SK-N-SH (cell line): ENCODE results near the gene GDPD3. TPM values are rescaled to one million over a fixed set of nuclear protein-coding genes. Genes with fewer than 3 reads are reported as not detected.

ENCODE experiments used
- CTCF ChIA-PET: fragments of 300-600, 350-600 bp; formaldehyde crosslinking; extraction: SDS; loops from one replicate; lab custom pipeline; 2021; lab: Yijun Ruan, JAX
- POLR2A ChIA-PET: fragments of 350-600 bp; sonication (Branson Sonifier 250); formaldehyde crosslinking; extraction: SDS; loops from one replicate; lab custom pipeline; 2020; ENCODE audit warnings: antibody characterized with exemption, inconsistent platforms; lab: Yijun Ruan, JAX
- DNase-seq: peaks from one replicate; pipeline ENCODE4 v3.0.0; 2012
- H2AFZ ChIP-seq: fragments of 200-600 bp; sonication (generic); 2 replicates; pipeline ENCODE4 v1.8.1; 2016; ENCODE audit warnings: antibody characterized with exemption, mild to moderate bottlenecking, low read depth
- H3F3A ChIP-seq: fragments of 200-600 bp; sonication (generic); replicated peaks from 2 replicates; pipeline ENCODE3; 2016; ENCODE audit warnings: antibody characterized with exemption, mild to moderate bottlenecking; ENCODE audit not compliant: insufficient read depth
- H3K27ac ChIP-seq, 2 experiments: fragments of 200-500 bp in 1 of 2; fragments of 200-600 bp in 1 of 2; sonication (Bioruptor generic) in 1 of 2; sonication (generic), shearing (Covaris generic) in 1 of 2; 2 replicates each; pipeline versions ENCODE4 v1.5.1 to v1.6.1; 2014 to 2016; ENCODE audit warnings: low read depth in 2 of 2, inconsistent platforms in 1 of 2, low read length in 1 of 2, mild to moderate bottlenecking in 1 of 2, mixed read lengths in 1 of 2
- H3K27me3 ChIP-seq: fragments of 200-600 bp; sonication (generic), shearing (Covaris generic); 2 replicates; pipeline ENCODE4 v1.6.1; 2016; ENCODE audit warnings: mixed run types; ENCODE audit not compliant: insufficient read depth
- H3K36me3 ChIP-seq, 2 experiments: fragments of 200-500 bp in 1 of 2; fragments of 200-600 bp in 1 of 2; sonication (Bioruptor generic) in 1 of 2; sonication (generic) in 1 of 2; replicated peaks in 1 of 2; 2 replicates each; pipeline versions ENCODE3 to v1.5.1; 2014 to 2016; ENCODE audit warnings: low read length in 1 of 2, mild to moderate bottlenecking in 1 of 2; ENCODE audit not compliant: insufficient read depth in 2 of 2, control insufficient read depth in 1 of 2
- H3K4me1 ChIP-seq, 2 experiments: fragments of 200-500 bp in 1 of 2; fragments of 200-600 bp in 1 of 2; sonication (Bioruptor generic) in 1 of 2; sonication (generic), shearing (Covaris generic) in 1 of 2; 2 replicates each; pipeline versions ENCODE4 v1.5.1 to v1.6.1; 2014 to 2016; ENCODE audit warnings: low read depth in 1 of 2, low read length in 1 of 2, mixed run types in 1 of 2; ENCODE audit not compliant: insufficient read depth in 2 of 2, control insufficient read depth in 1 of 2
- H3K4me2 ChIP-seq: fragments of 200-600 bp; sonication (generic), shearing (Covaris generic); 2 replicates; pipeline ENCODE4 v1.6.1; 2017; ENCODE audit warnings: mixed run types
- H3K4me3 ChIP-seq, 2 experiments: fragments of 200-500 bp in 1 of 2; fragments of 200-600 bp in 1 of 2; sonication (Bioruptor generic) in 1 of 2; sonication (generic), shearing (Covaris generic) in 1 of 2; 2 replicates each; pipeline versions ENCODE4 v1.5.1 to v1.8.1; 2014 to 2016; ENCODE audit warnings: low read depth in 2 of 2, inconsistent platforms in 1 of 2, low read length in 1 of 2, mild to moderate bottlenecking in 1 of 2, mixed read lengths in 1 of 2, moderate library complexity in 1 of 2
- H3K79me2 ChIP-seq: fragments of 200-600 bp; sonication (generic); 2 replicates; pipeline ENCODE4 v1.8.1; 2017; ENCODE audit warnings: mild to moderate bottlenecking; ENCODE audit not compliant: insufficient read depth
- H3K9ac ChIP-seq: fragments of 200-600 bp; sonication (generic); 2 replicates; pipeline ENCODE4 v1.6.1; 2017; ENCODE audit warnings: mixed run types
- H3K9me2 ChIP-seq: fragments of 200-600 bp; sonication (generic); 2 replicates; pipeline ENCODE4 v1.6.1; 2017; ENCODE audit warnings: mixed run types
- H3K9me3 ChIP-seq: fragments of 200-600 bp; sonication (generic); 2 replicates; pipeline ENCODE4 v1.6.1; 2017; ENCODE audit warnings: mixed run types, mild to moderate bottlenecking, moderate library complexity
- H4K20me1 ChIP-seq: fragments of 200-600 bp; sonication (generic); 2 replicates; pipeline ENCODE4 v1.6.1; 2017; ENCODE audit warnings: mild to moderate bottlenecking, mixed run types; ENCODE audit not compliant: insufficient read depth
- ELF1 ChIP-seq: IDR thresholded peaks from 2 replicates; pipeline ENCODE4 v1.4.0; 2012
- FOXM1 ChIP-seq: IDR thresholded peaks from 2 replicates; pipeline ENCODE4 v1.4.0; 2012; ENCODE audit warnings: low read depth, mild to moderate bottlenecking
- GABPA ChIP-seq: IDR thresholded peaks from 2 replicates; pipeline ENCODE4 v1.4.0; 2012; ENCODE audit warnings: low read depth, mild to moderate bottlenecking
- JUND ChIP-seq: IDR thresholded peaks from 2 replicates; pipeline ENCODE4 v1.4.0; 2012
- NFIC ChIP-seq: IDR thresholded peaks from 2 replicates; pipeline ENCODE4 v1.4.0; 2012; ENCODE audit warnings: borderline replicate concordance
- POLR2AphosphoS5 ChIP-seq: IDR thresholded peaks from 2 replicates; pipeline ENCODE4 v1.6.1; 2012; ENCODE audit warnings: low read depth, low read length
- RCOR1 ChIP-seq: fragments of 150-350 bp; IDR thresholded peaks from 2 replicates; pipeline ENCODE4 v1.6.1; 2017; ENCODE audit warnings: antibody characterized with exemption, low read length
- SIN3A ChIP-seq: IDR thresholded peaks from 2 replicates; pipeline ENCODE4 v1.6.1; 2012; ENCODE audit warnings: low read depth, mild to moderate bottlenecking, low read length, moderate library complexity, borderline replicate concordance
- TCF12 ChIP-seq: IDR thresholded peaks from 2 replicates; pipeline ENCODE4 v1.4.0; 2012
- TEAD4 ChIP-seq: IDR thresholded peaks from 2 replicates; pipeline ENCODE4 v1.4.0; 2012; ENCODE audit warnings: mild to moderate bottlenecking, borderline replicate concordance; ENCODE audit not compliant: insufficient read depth
- YY1 ChIP-seq: IDR thresholded peaks from 2 replicates; pipeline ENCODE4 v1.4.0; 2012; ENCODE audit warnings: low read depth, mild to moderate bottlenecking
- polyA plus RNA-seq, 3 experiments: library from polyadenylated mRNA; depleted of rRNA; stranded (reverse); fragments of >200 nt; gene quantifications; 2 replicates each; pipeline ENCODE4 v1.2.3, GENCODE V29; 2012
- TF ChIP-seq, protein P1 (sequence below): IDR thresholded peaks from 2 replicates; pipeline ENCODE4 v1.6.1; 2012; ENCODE audit warnings: mild to moderate bottlenecking, low read depth, low read length, moderate library complexity
- TF ChIP-seq, protein P2 (sequence below): fragments of 150-350 bp; IDR thresholded peaks from 2 replicates; pipeline ENCODE4 v1.6.1; 2017; ENCODE audit warnings: antibody characterized with exemption, low read length, low read depth, borderline replicate concordance
- TF ChIP-seq, protein P3 (sequence below): IDR thresholded peaks from 2 replicates; pipeline ENCODE4; 2012

GDPD3 gene
- polyA plus RNA-seq, 1 of the 3 experiments (the other 2 are of a cell fraction) = 2.3 TPM

DNA sequence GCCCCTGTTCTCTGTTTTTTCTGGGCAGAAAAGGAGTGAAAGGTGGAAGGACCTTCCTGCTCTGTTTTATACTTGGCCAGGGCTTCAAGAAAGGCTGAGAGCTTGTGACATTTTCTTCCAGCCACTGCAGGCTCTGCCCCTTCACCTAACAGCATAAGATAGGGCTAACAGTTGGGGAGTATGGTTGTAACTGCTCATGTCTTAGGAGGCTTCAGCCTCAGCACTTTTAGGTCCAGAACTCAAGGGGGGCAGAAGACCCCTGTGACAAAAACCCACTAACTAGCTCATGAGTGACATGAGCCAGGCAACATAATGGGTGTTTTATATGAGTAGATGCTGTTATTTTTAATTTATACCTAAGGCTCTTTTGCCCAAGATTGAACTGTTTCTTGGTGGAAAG, 42.8 kb downstream of the GDPD3 start:
- ChIA-PET CTCF (interaction anchor here (1.4 to 1.9 kb wide), 3 partner anchors 9 to 39 kb away, joined by 4 to 8 read pairs (median 4); partner anchors contain the start of genes TBX6 and TLCD3B), POLR2A (interaction anchor here (0.6 kb wide), 1 partner anchor 21 kb away, joined by 3 read pairs; the partner anchor contains the start of gene TBX6)
- no peaks in the 10 kb centered on the region for H3K9me3 ChIP-seq
- H2AFZ ChIP-seq = no peak overlapping the region
- H3K9me2 ChIP-seq = no peaks in the 10 kb centered on the region
- peaks cover 45 to 65% of the 10 kb centered on the region in 2 experiments for H3K36me3 ChIP-seq
- peak overlapping the region; percentile 100 for H3K4me2 ChIP-seq
- H3K9ac ChIP-seq = no peak overlapping the region
- no peaks in the 10 kb centered on the region for H3K27me3 ChIP-seq
- H3F3A ChIP-seq = peaks cover 76% of the 10 kb centered on the region
- H3K4me3 ChIP-seq = no peak overlapping the region
- DNase-seq = no peak
- H3K27ac ChIP-seq = peak overlapping the region in 1 of 2 experiments; percentile 8; a peak in 1 of 4 replicates
- H3K79me2 ChIP-seq = peaks cover 70% of the 10 kb centered on the region
- H4K20me1 ChIP-seq = peaks cover 59% of the 10 kb centered on the region
- peaks cover 19 to 24% of the 10 kb centered on the region in 2 experiments for H3K4me1 ChIP-seq
- no peak for TF ChIP-seq RCOR1
- no peak for TF ChIP-seq TEAD4
- no peak for TF ChIP-seq NFIC
- no peak for TF ChIP-seq GABPA
- TF ChIP-seq POLR2AphosphoS5 = no peak
- TF ChIP-seq, protein P1, sequence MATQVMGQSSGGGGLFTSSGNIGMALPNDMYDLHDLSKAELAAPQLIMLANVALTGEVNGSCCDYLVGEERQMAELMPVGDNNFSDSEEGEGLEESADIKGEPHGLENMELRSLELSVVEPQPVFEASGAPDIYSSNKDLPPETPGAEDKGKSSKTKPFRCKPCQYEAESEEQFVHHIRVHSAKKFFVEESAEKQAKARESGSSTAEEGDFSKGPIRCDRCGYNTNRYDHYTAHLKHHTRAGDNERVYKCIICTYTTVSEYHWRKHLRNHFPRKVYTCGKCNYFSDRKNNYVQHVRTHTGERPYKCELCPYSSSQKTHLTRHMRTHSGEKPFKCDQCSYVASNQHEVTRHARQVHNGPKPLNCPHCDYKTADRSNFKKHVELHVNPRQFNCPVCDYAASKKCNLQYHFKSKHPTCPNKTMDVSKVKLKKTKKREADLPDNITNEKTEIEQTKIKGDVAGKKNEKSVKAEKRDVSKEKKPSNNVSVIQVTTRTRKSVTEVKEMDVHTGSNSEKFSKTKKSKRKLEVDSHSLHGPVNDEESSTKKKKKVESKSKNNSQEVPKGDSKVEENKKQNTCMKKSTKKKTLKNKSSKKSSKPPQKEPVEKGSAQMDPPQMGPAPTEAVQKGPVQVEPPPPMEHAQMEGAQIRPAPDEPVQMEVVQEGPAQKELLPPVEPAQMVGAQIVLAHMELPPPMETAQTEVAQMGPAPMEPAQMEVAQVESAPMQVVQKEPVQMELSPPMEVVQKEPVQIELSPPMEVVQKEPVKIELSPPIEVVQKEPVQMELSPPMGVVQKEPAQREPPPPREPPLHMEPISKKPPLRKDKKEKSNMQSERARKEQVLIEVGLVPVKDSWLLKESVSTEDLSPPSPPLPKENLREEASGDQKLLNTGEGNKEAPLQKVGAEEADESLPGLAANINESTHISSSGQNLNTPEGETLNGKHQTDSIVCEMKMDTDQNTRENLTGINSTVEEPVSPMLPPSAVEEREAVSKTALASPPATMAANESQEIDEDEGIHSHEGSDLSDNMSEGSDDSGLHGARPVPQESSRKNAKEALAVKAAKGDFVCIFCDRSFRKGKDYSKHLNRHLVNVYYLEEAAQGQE = no peak
- no peak for TF ChIP-seq ELF1
- TF ChIP-seq YY1 = no peak
- TF ChIP-seq, protein P2, sequence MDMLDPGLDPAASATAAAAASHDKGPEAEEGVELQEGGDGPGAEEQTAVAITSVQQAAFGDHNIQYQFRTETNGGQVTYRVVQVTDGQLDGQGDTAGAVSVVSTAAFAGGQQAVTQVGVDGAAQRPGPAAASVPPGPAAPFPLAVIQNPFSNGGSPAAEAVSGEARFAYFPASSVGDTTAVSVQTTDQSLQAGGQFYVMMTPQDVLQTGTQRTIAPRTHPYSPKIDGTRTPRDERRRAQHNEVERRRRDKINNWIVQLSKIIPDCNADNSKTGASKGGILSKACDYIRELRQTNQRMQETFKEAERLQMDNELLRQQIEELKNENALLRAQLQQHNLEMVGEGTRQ = no peak
- no peak for TF ChIP-seq SIN3A
- no peak for TF ChIP-seq FOXM1
- TF ChIP-seq JUND = no peak
- TF ChIP-seq, protein P3, sequence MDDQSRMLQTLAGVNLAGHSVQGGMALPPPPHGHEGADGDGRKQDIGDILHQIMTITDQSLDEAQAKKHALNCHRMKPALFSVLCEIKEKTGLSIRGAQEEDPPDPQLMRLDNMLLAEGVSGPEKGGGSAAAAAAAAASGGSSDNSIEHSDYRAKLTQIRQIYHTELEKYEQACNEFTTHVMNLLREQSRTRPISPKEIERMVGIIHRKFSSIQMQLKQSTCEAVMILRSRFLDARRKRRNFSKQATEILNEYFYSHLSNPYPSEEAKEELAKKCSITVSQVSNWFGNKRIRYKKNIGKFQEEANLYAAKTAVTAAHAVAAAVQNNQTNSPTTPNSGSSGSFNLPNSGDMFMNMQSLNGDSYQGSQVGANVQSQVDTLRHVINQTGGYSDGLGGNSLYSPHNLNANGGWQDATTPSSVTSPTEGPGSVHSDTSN = no peak
- TF ChIP-seq TCF12 = no peak
